Lower lobe of right lung (tissue), 2 donors: ENCODE results near the gene AQP4. TPM values are rescaled to one million over a fixed set of nuclear protein-coding genes. Genes with fewer than 3 reads are reported as not detected.

ENCODE experiments used
- ATAC-seq, 2 donors: fragments of 200-7000 bp; cut with Tn5 transposase; one replicate each; pipeline ENCODE4 v1.9.1; 2020 to 2022; ENCODE audit warnings: mild to moderate bottlenecking in 2 of 2, moderate library complexity in 2 of 2
- DNase-seq: peaks from one replicate; pipeline ENCODE4 v3.0.0-alpha.2; 2020
- H3K27ac ChIP-seq: fragments of 200-600 bp; one replicate; pipeline ENCODE4 v1.8.0; 2022
- H3K27me3 ChIP-seq: fragments of 200-600 bp; one replicate; pipeline ENCODE4 v1.8.0; 2022; ENCODE audit warnings: low read depth
- H3K36me3 ChIP-seq: fragments of 200-600 bp; one replicate; pipeline ENCODE4 v1.8.0; 2022; ENCODE audit warnings: mild to moderate bottlenecking
- H3K4me1 ChIP-seq: fragments of 200-600 bp; one replicate; pipeline ENCODE4 v1.8.0; 2022
- H3K4me3 ChIP-seq: fragments of 200-600 bp; one replicate; pipeline ENCODE4 v1.8.0; 2022; ENCODE audit warnings: mild to moderate bottlenecking
- H3K9me3 ChIP-seq: fragments of 200-600 bp; one replicate; pipeline ENCODE4 v1.8.0; 2022
- intact Hi-C: fragments of 100-400 bp; cut with DNase I; formaldehyde crosslinking; loops from one replicate; pipeline ENCODE4 v1.11.0; 2022
- total RNA-seq: library from RNA; stranded (reverse); fragmentation: NEBNext Ultra II Directional; extraction: Animal tissue kit (Norgen Biotek cat#: 25700); gene quantifications from one replicate; pipeline ENCODE4 v1.2.1, GENCODE V29; 2021
- TF ChIP-seq, protein P1 (sequence below): fragments of 200-600 bp; IDR thresholded peaks from one replicate; pipeline ENCODE4 v1.8.0; 2022; ENCODE audit warnings: antibody characterized with exemption, mild to moderate bottlenecking
- donor health status: DM: no; HTN: yes; CAD: no; lungs with severe emphysema.

Gene AQP4
- total RNA-seq, 1 donor from 2014 or later: 301 TPM

DNA sequence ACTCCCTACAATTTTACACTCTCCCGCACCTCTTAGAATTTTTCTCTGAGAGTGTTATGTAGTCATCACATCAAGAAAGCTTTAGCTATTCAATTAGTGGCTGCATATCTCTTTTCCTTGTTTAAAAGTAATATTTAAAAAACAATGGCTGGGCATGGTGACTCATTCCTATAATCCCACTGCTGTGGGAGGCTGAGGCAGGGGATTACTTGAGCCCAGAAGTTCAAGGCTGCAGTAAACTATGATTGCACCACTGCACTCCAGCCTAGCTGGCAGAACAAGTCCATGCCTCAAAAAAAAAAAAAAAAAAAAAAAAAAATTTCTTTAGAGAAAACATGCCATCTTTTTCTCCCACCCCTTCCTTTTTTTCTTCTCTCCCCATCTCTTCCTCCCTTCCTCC is 44.3 kb downstream of the AQP4 start:
- Histone ChIP-seq H3K4me1 (no peaks in the 10 kb centered on the region), H3K27ac (no peak overlapping the region), H3K36me3 (no peaks in the 10 kb centered on the region), H3K27me3 (no peaks in the 10 kb centered on the region), H3K9me3 (no peaks in the 10 kb centered on the region), H3K4me3 (no peak overlapping the region)
- intact Hi-C loops: no loop called here
- no peak for DNase-seq
- no peak for ATAC-seq
- TF ChIP-seq, protein P1, sequence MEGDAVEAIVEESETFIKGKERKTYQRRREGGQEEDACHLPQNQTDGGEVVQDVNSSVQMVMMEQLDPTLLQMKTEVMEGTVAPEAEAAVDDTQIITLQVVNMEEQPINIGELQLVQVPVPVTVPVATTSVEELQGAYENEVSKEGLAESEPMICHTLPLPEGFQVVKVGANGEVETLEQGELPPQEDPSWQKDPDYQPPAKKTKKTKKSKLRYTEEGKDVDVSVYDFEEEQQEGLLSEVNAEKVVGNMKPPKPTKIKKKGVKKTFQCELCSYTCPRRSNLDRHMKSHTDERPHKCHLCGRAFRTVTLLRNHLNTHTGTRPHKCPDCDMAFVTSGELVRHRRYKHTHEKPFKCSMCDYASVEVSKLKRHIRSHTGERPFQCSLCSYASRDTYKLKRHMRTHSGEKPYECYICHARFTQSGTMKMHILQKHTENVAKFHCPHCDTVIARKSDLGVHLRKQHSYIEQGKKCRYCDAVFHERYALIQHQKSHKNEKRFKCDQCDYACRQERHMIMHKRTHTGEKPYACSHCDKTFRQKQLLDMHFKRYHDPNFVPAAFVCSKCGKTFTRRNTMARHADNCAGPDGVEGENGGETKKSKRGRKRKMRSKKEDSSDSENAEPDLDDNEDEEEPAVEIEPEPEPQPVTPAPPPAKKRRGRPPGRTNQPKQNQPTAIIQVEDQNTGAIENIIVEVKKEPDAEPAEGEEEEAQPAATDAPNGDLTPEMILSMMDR: no peak

GRCh38 chr18:26819046-26819445 is 46.5 kb downstream of the AQP4 start:
- Histone ChIP-seq H3K36me3 (no peaks in the 10 kb centered on the region), H3K4me3 (no peak overlapping the region), H3K9me3 (no peaks in the 10 kb centered on the region), H3K4me1 (no peaks in the 10 kb centered on the region), H3K27ac (no peak overlapping the region), H3K27me3 (no peaks in the 10 kb centered on the region)
- no peak for DNase-seq
- intact Hi-C loops: no loop called here
- ATAC-seq: no peak
- TF ChIP-seq, protein P1: no peak

DNA sequence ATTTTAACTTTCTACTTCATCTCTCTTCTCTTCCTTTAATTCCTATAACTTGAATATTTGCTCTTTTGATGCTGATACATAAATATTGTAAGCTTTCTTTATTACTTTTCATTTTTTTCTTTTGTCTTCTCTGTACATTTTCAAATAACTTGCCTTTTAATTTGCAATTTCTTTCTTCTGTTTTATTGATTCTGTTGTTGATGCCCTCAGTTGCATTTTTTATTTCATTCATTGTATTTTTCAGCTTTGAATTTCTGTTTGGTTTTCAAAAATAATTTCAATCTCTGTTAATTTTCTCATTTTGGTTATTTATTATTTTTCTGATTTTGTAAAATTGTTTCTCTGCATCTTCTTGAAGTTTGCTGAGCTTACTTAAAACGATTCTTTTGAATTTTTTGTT is 47.0 kb downstream of the AQP4 start:
- ATAC-seq (no peak), DNase-seq (no peak)
- H3K9me3 ChIP-seq: no peaks in the 10 kb centered on the region
- TF ChIP-seq, protein P1: no peak
- H3K4me1 ChIP-seq: no peaks in the 10 kb centered on the region
- no peak overlapping the region for H3K27ac ChIP-seq
- H3K4me3 ChIP-seq: no peak overlapping the region
- no peaks in the 10 kb centered on the region for H3K27me3 ChIP-seq
- intact Hi-C loops: no loop called here
- no peaks in the 10 kb centered on the region for H3K36me3 ChIP-seq

DNA sequence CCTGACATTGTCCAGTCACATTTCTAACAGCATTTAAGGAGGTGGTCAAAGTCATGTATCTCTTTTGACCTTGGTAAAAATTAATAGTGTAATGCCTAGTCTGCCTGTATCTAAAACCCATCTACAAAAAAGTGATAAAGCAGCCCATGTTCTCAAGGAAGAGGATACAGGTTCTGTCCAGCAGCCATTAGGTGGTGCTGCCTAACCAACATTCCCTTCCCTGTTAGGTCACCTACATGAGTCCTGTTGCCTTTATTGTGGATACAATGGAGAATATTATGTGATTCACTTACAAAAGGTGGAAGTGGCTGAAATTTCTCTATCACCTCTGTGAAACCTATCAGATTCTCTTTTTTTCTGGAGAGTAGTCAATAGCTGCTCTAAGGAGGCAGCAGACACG is 52.5 kb downstream of the AQP4 start:
- Histone ChIP-seq H3K36me3 (no peaks in the 10 kb centered on the region), H3K4me1 (no peaks in the 10 kb centered on the region), H3K27me3 (no peaks in the 10 kb centered on the region), H3K4me3 (no peak overlapping the region), H3K27ac (no peak overlapping the region), H3K9me3 (no peaks in the 10 kb centered on the region)
- TF ChIP-seq, protein P1: peak; percentile 40
- no peak for DNase-seq
- peak; percentile 43 to 94 for ATAC-seq
- intact Hi-C loops: no loop called here

- ATAC-seq: no peak
Observed at GRCh38 chr18:26812462-26812861, 53.0 kb downstream of the AQP4 start.

More at GRCh38 chr18:26812462-26812861, 53.0 kb downstream of the AQP4 start:
- Histone ChIP-seq H3K36me3 (no peaks in the 10 kb centered on the region), H3K27ac (no peak overlapping the region), H3K9me3 (no peaks in the 10 kb centered on the region), H3K4me3 (no peak overlapping the region), H3K4me1 (no peaks in the 10 kb centered on the region), H3K27me3 (no peaks in the 10 kb centered on the region)
- no peak for DNase-seq
- TF ChIP-seq, protein P1: no peak
- intact Hi-C loops: no loop called here
